IMR-90 (cell line): ENCODE results near the gene GP9. TPM values are rescaled to one million over a fixed set of nuclear protein-coding genes. Genes with fewer than 3 reads are reported as not detected.

ENCODE experiments used
- ATAC-seq: fragments of 200-7000 bp; cut with Tn5 transposase; 2 replicates; pipeline ENCODE4 v1.9.1; 2020; ENCODE audit warnings: low read depth, mild to moderate bottlenecking, moderate library complexity
- BruUV-seq: library from RNA; stranded (reverse); fragments of 400-500 nt; replicated peaks from 2 replicates; lab custom pipeline; 2021; lab: Mats Ljungman, UMichigan
- CTCF ChIA-PET: fragments of 300-600 bp; formaldehyde crosslinking; extraction: SDS; loops from one replicate; lab custom pipeline; 2021; ENCODE audit warnings: antibody characterized with exemption; lab: Yijun Ruan, JAX
- POLR2A ChIA-PET: fragments of 300-600 bp; sonication (Branson Sonifier 250); formaldehyde crosslinking; loops from one replicate; lab custom pipeline; 2022; ENCODE audit warnings: antibody characterized with exemption; ENCODE audit not compliant: unreplicated experiment; lab: Charles Lee
- DNase-seq: peaks from one replicate; pipeline ENCODE4 v3.0.0; 2013
- H2AFZ ChIP-seq: replicated peaks from 2 replicates; pipeline ENCODE3; 2013; ENCODE audit warnings: low read length, mild to moderate bottlenecking; ENCODE audit not compliant: poor library complexity
- H2AK5ac ChIP-seq: 2 replicates; pipeline ENCODE4 v1.6.1; 2013; ENCODE audit warnings: low read depth, low read length, inconsistent platforms
- H2AK9ac ChIP-seq: replicated peaks from 2 replicates; pipeline ENCODE3; 2013; ENCODE audit warnings: mild to moderate bottlenecking, low read depth, low read length, moderate library complexity; ENCODE audit not compliant: poor library complexity
- H2BK120ac ChIP-seq: 2 replicates; pipeline ENCODE4 v1.6.1; 2013; ENCODE audit warnings: low read depth, low read length, inconsistent platforms
- H2BK15ac ChIP-seq: 3 replicates; pipeline ENCODE4 v1.6.1; 2013; ENCODE audit warnings: low read depth, low read length, inconsistent platforms
- H2BK20ac ChIP-seq: 2 replicates; pipeline ENCODE4 v1.6.1; 2013; ENCODE audit warnings: low read depth, mild to moderate bottlenecking, inconsistent platforms, low read length, moderate library complexity
- H2BK5ac ChIP-seq: 2 replicates; pipeline ENCODE4 v1.6.1; 2013; ENCODE audit warnings: mild to moderate bottlenecking, low read depth, low read length, inconsistent platforms; ENCODE audit not compliant: poor library complexity, severe bottlenecking
- H3K14ac ChIP-seq: replicated peaks from 2 replicates; pipeline ENCODE4 v1.6.1; 2013; ENCODE audit warnings: low read depth, low read length, inconsistent platforms
- H3K18ac ChIP-seq: 2 replicates; pipeline ENCODE4 v1.6.1; 2013; ENCODE audit warnings: low read depth, low read length, control low read depth
- H3K23ac ChIP-seq: 2 replicates; pipeline ENCODE4 v1.6.1; 2013; ENCODE audit warnings: low read depth, low read length, inconsistent platforms
- H3K27ac ChIP-seq: 2 replicates; pipeline ENCODE4 v1.5.1; 2013; ENCODE audit warnings: mild to moderate bottlenecking, control low read depth, low read length; ENCODE audit not compliant: insufficient read depth
- H3K27me3 ChIP-seq: 2 replicates; pipeline ENCODE4 v1.6.1; 2013; ENCODE audit warnings: low read length; ENCODE audit not compliant: control insufficient read depth, insufficient read depth
- H3K36me3 ChIP-seq: 2 replicates; pipeline ENCODE4 v1.6.1; 2013; ENCODE audit warnings: low read length, mixed read lengths; ENCODE audit not compliant: control insufficient read depth, insufficient read depth
- H3K4ac ChIP-seq: 2 replicates; pipeline ENCODE4 v1.6.1; 2013; ENCODE audit warnings: low read depth, low read length, inconsistent platforms
- H3K4me1 ChIP-seq: 2 replicates; pipeline ENCODE4 v1.6.1; 2013; ENCODE audit warnings: low read length, mixed read lengths; ENCODE audit not compliant: control insufficient read depth, insufficient read depth
- H3K4me2 ChIP-seq: 2 replicates; pipeline ENCODE4 v1.6.1; 2013; ENCODE audit warnings: low read depth, mild to moderate bottlenecking, control low read depth, low read length, moderate library complexity
- H3K4me3 ChIP-seq: 2 replicates; pipeline ENCODE4 v1.5.1; 2013; ENCODE audit warnings: low read depth, mild to moderate bottlenecking, control low read depth, low read length, moderate library complexity; ENCODE audit not compliant: insufficient read depth
- H3K56ac ChIP-seq: 2 replicates; pipeline ENCODE4 v1.6.1; 2013; ENCODE audit warnings: low read length, inconsistent platforms; ENCODE audit not compliant: insufficient read depth; ENCODE audit errors: extremely low read depth
- H3K79me1 ChIP-seq, 2 experiments: 2 replicates each; pipeline ENCODE4 v1.6.1; 2013; ENCODE audit warnings: low read length in 2 of 2, inconsistent platforms in 1 of 2, low read depth in 1 of 2
- H3K9ac ChIP-seq: 2 replicates; pipeline ENCODE4 v1.6.1; 2013; ENCODE audit warnings: low read depth, low read length, control low read depth
- H3K9me1 ChIP-seq: 2 replicates; pipeline ENCODE4 v1.6.1; 2013; ENCODE audit warnings: low read length, inconsistent platforms; ENCODE audit not compliant: insufficient read depth
- H3K9me3 ChIP-seq: 2 replicates; pipeline ENCODE4 v1.6.1; 2013; ENCODE audit warnings: low read length; ENCODE audit not compliant: control insufficient read depth, insufficient read depth
- H4K20me1 ChIP-seq: 2 replicates; pipeline ENCODE4 v1.6.1; 2013; ENCODE audit warnings: low read length, inconsistent platforms; ENCODE audit not compliant: insufficient read depth
- H4K5ac ChIP-seq: 2 replicates; pipeline ENCODE4 v1.6.1; 2013; ENCODE audit warnings: mild to moderate bottlenecking, low read depth, low read length, control low read depth
- H4K8ac ChIP-seq, 2 experiments: 2 replicates each; pipeline ENCODE4 v1.6.1; 2013; ENCODE audit warnings: low read depth in 2 of 2, low read length in 2 of 2, control low read depth in 1 of 2, inconsistent platforms in 1 of 2
- H4K91ac ChIP-seq: 2 replicates; pipeline ENCODE4 v1.6.1; 2013; ENCODE audit warnings: low read depth, low read length, inconsistent platforms; ENCODE audit not compliant: insufficient read depth
- BHLHE40 ChIP-seq: fragments of 150-350 bp; IDR thresholded peaks from 2 replicates; pipeline ENCODE4 v1.6.1; 2016; ENCODE audit warnings: mild to moderate bottlenecking, low read depth, low read length
- MAFK ChIP-seq: IDR thresholded peaks from 2 replicates; pipeline ENCODE4 v1.6.1; 2012; ENCODE audit warnings: low read depth, low read length, improper control_type of control experiment
- MAZ ChIP-seq: IDR thresholded peaks from 2 replicates; pipeline ENCODE4 v1.6.1; 2012; ENCODE audit warnings: low read depth, mild to moderate bottlenecking, low read length, improper control_type of control experiment, moderate library complexity, borderline replicate concordance
- NFE2L2 ChIP-seq: fragments of 150-350 bp; IDR thresholded peaks from 2 replicates; pipeline ENCODE4 v1.6.1; 2016; ENCODE audit warnings: low read depth, mild to moderate bottlenecking, low read length
- RCOR1 ChIP-seq: IDR thresholded peaks from 2 replicates; pipeline ENCODE4 v1.6.1; 2012; ENCODE audit warnings: mild to moderate bottlenecking, low read length, improper control_type of control experiment; ENCODE audit not compliant: insufficient replicate concordance
- SMC3 ChIP-seq: fragments of 150-350 bp; IDR thresholded peaks from 2 replicates; pipeline ENCODE4 v1.6.1; 2016; ENCODE audit warnings: low read depth, mild to moderate bottlenecking, antibody characterized with exemption, low read length, moderate library complexity
- WGBS, 2 experiments: methylation state at CpG; one replicate each; pipeline versions ENCODE4 v1.1.5 to v1.1.7; 2013; ENCODE audit warnings: missing lambda C conversion rate in 2 of 2; ENCODE audit not compliant: insufficient read length in 1 of 2; ENCODE audit errors: extremely low coverage in 2 of 2; 5-methylcytosine and 5-hydroxymethylcytosine counted together
- dilution Hi-C: fragments of 300-500 bp; cut with HindIII; formaldehyde crosslinking; loops from one replicate; pipeline ENCODE4 v1.14.3; 2018; ENCODE audit warnings: low sequenced_read_pairs; ENCODE audit not compliant: unreplicated experiment
- in situ Hi-C: fragments of 300-500 bp; cut with MboI; formaldehyde crosslinking; loops from 3 replicates; pipeline ENCODE4 v1.14.3; 2019; ENCODE audit warnings: low sequenced_read_pairs, inconsistent platforms, mixed read lengths
- intact Hi-C: fragments of 100-400 bp; cut with micrococcal nuclease; formaldehyde crosslinking; loops from 2 replicates; pipeline ENCODE4 v1.10.0; 2022
- polyA plus RNA-seq, 3 experiments: library from polyadenylated mRNA; depleted of rRNA; stranded (reverse); fragments of >200 nt; gene quantifications; 2 replicates each; pipeline ENCODE4 v1.2.3, GENCODE V29; 2012; ENCODE audit warnings: low replicate concordance in 1 of 3
- total RNA-seq: library from RNA; depleted of rRNA; stranded (reverse); fragments of >200 nt; gene quantifications from 2 replicates; pipeline ENCODE4 v1.2.3, GENCODE V29; 2012

The GP9 gene
- total and polyA plus RNA-seq, 2 of the 4 experiments (the other 2 are of a cell fraction), result not detected

GRCh38 chr3:129105862-129106261 lies 45.3 kb downstream of the GP9 start:
- peaks cover 81% of the 10 kb centered on the region for H4K20me1 ChIP-seq

More at GRCh38 chr3:129105862-129106261, 45.3 kb downstream of the GP9 start:
- dilution Hi-C loops (no loop called here), intact Hi-C loops (no loop called here), in situ Hi-C loops (no loop called here)
- Histone ChIP-seq H3K4me3 (no peak overlapping the region), H3K27ac (no peak overlapping the region), H3K4me2 (no peak overlapping the region), H4K91ac (no peak overlapping the region), H3K14ac (no peak overlapping the region), H3K4ac (no peak overlapping the region), H3K4me1 (no peaks in the 10 kb centered on the region), H2BK120ac (no peak overlapping the region), H3K79me1 (peaks cover 37 to 84% of the 10 kb centered on the region in 2 experiments), H2BK5ac (no peak overlapping the region), H3K56ac (no peak overlapping the region), H2BK20ac (no peak overlapping the region), H3K23ac (no peak overlapping the region), H2AFZ (no peak overlapping the region), H4K8ac (no peak overlapping the region), H4K5ac (no peak overlapping the region), H2AK9ac (no peak overlapping the region), H2AK5ac (no peak overlapping the region), H3K9me1 (peaks cover 11% of the 10 kb centered on the region), H3K9ac (no peak overlapping the region), H3K18ac (no peak overlapping the region), H3K9me3 (no peaks in the 10 kb centered on the region), H2BK15ac (no peak overlapping the region), H3K27me3 (no peaks in the 10 kb centered on the region), H3K36me3 (peaks cover 24% of the 10 kb centered on the region)
- 94% methylated on average over 3 of the region's 4 CpGs; no CpG with 5 or more reads in 1 of the 2 experiments for WGBS, 2 experiments
- ATAC-seq (no peak), DNase-seq (no peak)
- TF ChIP-seq SMC3, result no peak
- TF ChIP-seq RCOR1, result no peak
- no peak for TF ChIP-seq BHLHE40
- no peak for TF ChIP-seq MAZ
- no peak for TF ChIP-seq NFE2L2
- no peak for TF ChIP-seq MAFK
- CTCF ChIA-PET, result no interaction called here
- BruUV-seq, result no TSS peak
- POLR2A ChIA-PET, result no interaction called here
